ENCODE data around the gene C19orf85.

The C19orf85 gene

GRCh38 chr19:55494172-55494761, 29.7 kb upstream of the C19orf85 start:
- ATAC-seq (replicated peaks; ENCODE audit: extremely low read depth, poor library complexity, severe bottlenecking) = no peak
- Mint-ChIP-seq H3K36me3 (ENCODE audit: insufficient read depth) (peaks cover 3% of the 10 kb centered on the region), H3K4me1 (no peaks in the 10 kb centered on the region), H3K27ac (ENCODE audit: low read depth) (no peak overlapping the region), H3K27me3 (peaks cover 18% of the 10 kb centered on the region), H3K9me3 (no peaks in the 10 kb centered on the region), H3K4me3 (peak overlapping the region; percentile 45)
- no peak for DNase-seq (ENCODE audit: low spot score in 2 of 2)

GRCh38 chr19:55493645-55494171, 29.2 kb upstream of the C19orf85 start:
- DNase-seq (ENCODE audit: low spot score in 2 of 2) (no peak), ATAC-seq (replicated peaks; ENCODE audit: extremely low read depth, poor library complexity, severe bottlenecking) (no peak)
- H3K27me3 Mint-ChIP-seq = peaks cover 18% of the 10 kb centered on the region
- no peak overlapping the region for H3K27ac Mint-ChIP-seq (ENCODE audit: low read depth)
- H3K4me1 Mint-ChIP-seq = no peaks in the 10 kb centered on the region
- no peaks in the 10 kb centered on the region for H3K9me3 Mint-ChIP-seq
- H3K4me3 Mint-ChIP-seq = peak overlapping the region; percentile 45
- H3K36me3 Mint-ChIP-seq (ENCODE audit: insufficient read depth) = peaks cover 3% of the 10 kb centered on the region

DNA sequence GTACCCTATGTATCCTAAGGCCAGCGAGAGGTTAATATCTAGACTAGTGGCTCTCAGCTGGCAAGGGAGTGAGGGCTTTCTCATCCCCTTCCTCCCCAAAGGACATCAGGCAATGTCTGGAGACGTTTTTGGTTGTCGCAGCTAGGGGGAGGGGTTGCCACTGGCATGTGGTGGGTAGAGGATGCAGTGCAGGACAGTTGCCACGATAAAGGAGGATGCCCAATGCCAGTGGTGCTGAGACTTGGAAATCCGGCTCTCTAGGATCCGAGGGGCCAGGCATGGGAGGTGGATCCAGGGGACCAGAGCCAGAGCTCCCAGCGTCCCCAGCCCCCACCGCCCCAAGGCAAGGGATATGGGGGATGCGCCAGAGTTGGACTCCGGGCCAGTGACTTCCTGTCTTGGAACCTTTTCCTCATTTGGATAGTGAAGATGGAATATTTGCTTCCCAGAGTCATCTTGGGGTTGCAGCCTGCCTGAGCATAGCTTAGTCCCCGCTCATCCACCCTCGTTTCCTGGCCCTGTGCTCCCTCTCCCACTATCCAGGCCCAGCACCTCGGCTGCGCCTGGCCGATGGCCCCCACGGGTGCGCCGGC, 28.6 kb upstream of the C19orf85 start:
- H3K4me1 Mint-ChIP-seq = no peaks in the 10 kb centered on the region
- ATAC-seq (replicated peaks; ENCODE audit: extremely low read depth, poor library complexity, severe bottlenecking) (no peak), DNase-seq (ENCODE audit: low spot score in 2 of 2) (no peak)
- H3K36me3 Mint-ChIP-seq (ENCODE audit: insufficient read depth) = peaks cover 3% of the 10 kb centered on the region
- no peak overlapping the region for H3K4me3 Mint-ChIP-seq
- no peaks in the 10 kb centered on the region for H3K9me3 Mint-ChIP-seq
- H3K27ac Mint-ChIP-seq (ENCODE audit: low read depth) = no peak overlapping the region
- peaks cover 18% of the 10 kb centered on the region for H3K27me3 Mint-ChIP-seq

- no peaks in the 10 kb centered on the region for H3K9me3 Mint-ChIP-seq
- H3K4me3 Mint-ChIP-seq = no peak overlapping the region
- no peak for DNase-seq (ENCODE audit: low spot score in 2 of 2)
- no peak for ATAC-seq (replicated peaks; ENCODE audit: extremely low read depth, poor library complexity, severe bottlenecking)
- peaks cover 3% of the 10 kb centered on the region for H3K36me3 Mint-ChIP-seq (ENCODE audit: insufficient read depth)
- no peaks in the 10 kb centered on the region for H3K4me1 Mint-ChIP-seq
- no peak overlapping the region for H3K27ac Mint-ChIP-seq (ENCODE audit: low read depth)
- H3K27me3 Mint-ChIP-seq = peaks cover 18% of the 10 kb centered on the region
Observed at GRCh38 chr19:55492362-55492944, 27.9 kb upstream of the C19orf85 start.

GRCh38 chr19:55491546-55492360, 27.2 kb upstream of the C19orf85 start:
- Mint-ChIP-seq H3K9me3 (no peaks in the 10 kb centered on the region), H3K27me3 (peaks cover 18% of the 10 kb centered on the region), H3K27ac (ENCODE audit: low read depth) (peak overlapping the region; percentile 6), H3K4me1 (no peaks in the 10 kb centered on the region), H3K4me3 (no peak overlapping the region), H3K36me3 (ENCODE audit: insufficient read depth) (peaks cover 5% of the 10 kb centered on the region)
- no peak for ATAC-seq (replicated peaks; ENCODE audit: extremely low read depth, poor library complexity, severe bottlenecking)
- no peak for DNase-seq (ENCODE audit: low spot score in 2 of 2)

- ATAC-seq (replicated peaks; ENCODE audit: extremely low read depth, poor library complexity, severe bottlenecking) (no peak), DNase-seq (ENCODE audit: low spot score in 2 of 2) (no peak)
- Mint-ChIP-seq H3K27me3 (peaks cover 18% of the 10 kb centered on the region), H3K27ac (ENCODE audit: low read depth) (no peak overlapping the region), H3K9me3 (no peaks in the 10 kb centered on the region), H3K4me3 (no peak overlapping the region), H3K36me3 (ENCODE audit: insufficient read depth) (peaks cover 7% of the 10 kb centered on the region), H3K4me1 (peaks cover 6% of the 10 kb centered on the region)
Observed at GRCh38 chr19:55490478-55491432, 26.2 kb upstream of the C19orf85 start.

DNA sequence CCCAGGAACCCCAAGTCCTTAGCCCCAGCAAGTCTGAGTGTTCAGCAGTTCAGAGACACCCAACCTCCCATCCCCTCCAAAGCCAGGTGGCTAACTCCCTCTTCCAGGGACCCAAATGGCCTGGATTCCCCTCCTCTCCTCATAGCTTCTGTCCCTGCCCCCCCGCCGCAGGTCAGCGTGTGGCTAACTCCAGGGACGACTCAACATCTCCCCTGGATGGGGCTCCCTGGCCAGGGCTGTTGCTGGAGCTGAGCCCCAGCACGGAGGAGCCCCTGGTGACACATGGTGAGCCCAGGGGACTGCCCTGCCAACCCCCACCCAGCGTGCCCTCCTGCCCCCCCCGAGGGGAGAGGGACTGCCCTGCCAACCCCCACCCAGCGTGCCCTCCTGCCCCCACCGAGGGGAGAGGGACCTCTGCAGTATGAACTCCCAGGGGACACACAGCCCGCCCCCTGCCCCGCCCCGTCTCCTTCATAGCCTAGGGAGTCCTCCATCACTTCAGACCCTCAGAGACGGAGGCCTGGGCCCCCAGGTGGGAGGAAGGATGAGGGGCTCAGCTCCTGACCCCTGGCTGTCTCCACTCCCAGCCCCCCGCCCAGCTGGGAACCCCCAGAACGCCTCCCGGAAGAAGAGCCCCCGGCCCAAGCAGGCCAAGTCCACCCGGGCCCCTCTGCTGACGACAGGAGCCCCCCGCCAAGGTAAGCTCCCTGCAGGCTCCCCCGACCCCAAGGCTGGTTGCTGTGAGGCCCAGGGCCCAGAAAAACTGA, 25.3 kb upstream of the C19orf85 start:
- Mint-ChIP-seq H3K4me3 (no peak overlapping the region), H3K9me3 (no peaks in the 10 kb centered on the region), H3K27ac (ENCODE audit: low read depth) (no peak overlapping the region), H3K4me1 (peaks cover 12% of the 10 kb centered on the region), H3K27me3 (peaks cover 18% of the 10 kb centered on the region), H3K36me3 (ENCODE audit: insufficient read depth) (peaks cover 10% of the 10 kb centered on the region)
- DNase-seq (ENCODE audit: low spot score in 2 of 2) (no peak), ATAC-seq (replicated peaks; ENCODE audit: extremely low read depth, poor library complexity, severe bottlenecking) (no peak)

DNA sequence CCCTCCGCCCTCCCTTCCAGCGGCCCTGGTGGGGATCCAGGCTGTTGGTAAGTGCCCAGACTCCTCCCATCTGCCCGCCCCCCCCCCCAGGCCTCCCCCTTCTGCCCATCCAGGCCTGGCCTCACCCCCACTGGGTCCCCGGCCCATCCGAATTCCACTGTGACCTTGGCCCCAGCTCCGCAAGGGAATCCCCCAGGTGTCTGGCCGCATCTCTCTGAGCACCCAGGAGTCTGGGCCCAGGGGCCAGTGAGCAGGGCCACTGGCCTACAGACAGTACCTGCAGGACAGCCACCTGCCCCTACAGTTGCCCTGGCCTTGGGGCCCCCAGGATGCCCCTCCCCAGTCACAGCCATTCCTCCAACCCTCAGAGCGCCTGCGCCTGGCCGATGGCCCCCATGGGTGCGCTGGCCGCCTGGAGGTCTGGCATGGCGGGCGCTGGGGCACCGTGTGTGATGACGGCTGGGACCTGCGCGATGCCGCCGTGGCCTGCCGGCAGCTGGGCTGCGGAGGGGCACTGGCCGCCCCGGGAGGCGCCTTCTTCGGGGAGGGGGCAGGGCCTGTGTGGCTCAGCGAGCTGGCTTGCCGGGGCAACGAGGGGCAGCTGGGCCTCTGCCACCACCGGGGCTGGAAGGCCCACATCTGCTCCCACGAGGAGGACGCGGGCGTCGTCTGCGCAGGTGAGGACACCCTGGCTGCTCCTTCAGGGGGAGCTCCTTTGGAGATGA, 24.6 kb upstream of the C19orf85 start:
- Mint-ChIP-seq H3K9me3 (no peaks in the 10 kb centered on the region), H3K36me3 (ENCODE audit: insufficient read depth) (peaks cover 12% of the 10 kb centered on the region), H3K4me3 (no peak overlapping the region), H3K4me1 (peaks cover 12% of the 10 kb centered on the region), H3K27me3 (peaks cover 18% of the 10 kb centered on the region), H3K27ac (ENCODE audit: low read depth) (no peak overlapping the region)
- DNase-seq (ENCODE audit: low spot score in 2 of 2) (no peak), ATAC-seq (replicated peaks; ENCODE audit: extremely low read depth, poor library complexity, severe bottlenecking) (no peak)

DNA sequence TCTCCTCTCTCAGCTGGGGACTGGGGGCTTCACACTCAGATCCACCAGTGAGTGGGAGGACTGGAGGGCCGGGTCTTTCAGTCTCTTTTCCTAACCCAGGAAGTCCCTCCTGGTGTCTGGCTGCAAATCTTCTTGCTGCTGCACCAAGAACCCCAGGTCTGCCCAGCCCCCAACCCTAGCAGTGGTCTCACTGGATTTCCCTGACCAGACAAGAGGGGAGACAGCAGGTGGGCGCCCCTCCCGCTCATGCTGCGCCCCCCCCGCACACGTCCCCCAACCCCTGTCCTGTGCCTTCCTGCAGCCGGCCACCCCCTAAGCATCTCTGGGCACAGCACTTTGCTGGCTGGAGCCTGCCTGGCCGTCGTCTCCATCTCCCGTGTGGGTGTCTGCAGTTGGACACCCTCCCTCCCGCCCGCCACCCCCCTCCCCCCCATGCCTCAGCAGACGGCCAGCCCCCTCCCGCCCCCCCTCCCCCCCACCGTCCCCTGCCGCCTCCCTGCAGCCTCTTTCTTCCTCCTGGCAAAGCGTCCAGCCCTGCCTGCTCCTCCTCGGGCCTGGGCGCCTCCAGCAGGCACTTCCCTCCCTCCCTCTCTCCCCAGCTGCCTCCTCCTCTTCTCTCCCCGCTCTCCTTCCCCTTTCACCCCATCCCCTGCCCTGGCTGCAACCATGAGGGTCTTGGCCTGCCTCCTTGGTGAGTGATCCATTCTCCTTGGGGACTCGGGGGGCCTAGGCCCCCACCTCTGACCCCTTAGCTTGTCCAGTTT, 23.6 kb upstream of the C19orf85 start, which contains the start of gene SSC5D:
SSC5D (plus strand) TSS at position 513 of the 764 bp plus-strand sequence; CDS start at position 667, 154 bp downstream.
- peaks cover 15% of the 10 kb centered on the region for H3K27me3 Mint-ChIP-seq

More for the DNA sequence above, 23.6 kb upstream of the C19orf85 start, which contains the start of gene SSC5D:
- ATAC-seq (replicated peaks; ENCODE audit: extremely low read depth, poor library complexity, severe bottlenecking) (no peak), DNase-seq (ENCODE audit: low spot score in 2 of 2) (no peak)
- no peak within 1 kb of the TSS for H3K4me3 Mint-ChIP-seq
- H3K9me3 Mint-ChIP-seq = no peaks in the 10 kb centered on the region
- H3K27ac Mint-ChIP-seq (ENCODE audit: low read depth) = peak within 1 kb of the TSS; percentile 64
- peaks cover 12% of the 10 kb centered on the region for H3K4me1 Mint-ChIP-seq
- H3K36me3 Mint-ChIP-seq (ENCODE audit: insufficient read depth) = peaks cover 12% of the 10 kb centered on the region

Measured in central memory CD8-positive, alpha-beta T cell (primary cell).